HFF-Myc (cell line): ENCODE data around the gene DCBLD1.

Experiments
- DNase-seq: peaks from one replicate; pipeline ENCODE4 v3.0.0-alpha.2; 2011; ENCODE audit warnings: low read depth; ENCODE audit errors: extremely low read depth
- H3K4me3 ChIP-seq: replicated peaks from 2 replicates; pipeline ENCODE4 v1.5.1; 2011; ENCODE audit warnings: low read depth, mild to moderate bottlenecking, control low read depth, low read length
- TF ChIP-seq, protein P1 (sequence below): IDR thresholded peaks from 2 replicates; pipeline ENCODE4 v1.5.1; 2012; ENCODE audit warnings: mild to moderate bottlenecking, low read depth, low read length, control low read depth; ENCODE audit errors: missing control alignments

DCBLD1 gene

DNA sequence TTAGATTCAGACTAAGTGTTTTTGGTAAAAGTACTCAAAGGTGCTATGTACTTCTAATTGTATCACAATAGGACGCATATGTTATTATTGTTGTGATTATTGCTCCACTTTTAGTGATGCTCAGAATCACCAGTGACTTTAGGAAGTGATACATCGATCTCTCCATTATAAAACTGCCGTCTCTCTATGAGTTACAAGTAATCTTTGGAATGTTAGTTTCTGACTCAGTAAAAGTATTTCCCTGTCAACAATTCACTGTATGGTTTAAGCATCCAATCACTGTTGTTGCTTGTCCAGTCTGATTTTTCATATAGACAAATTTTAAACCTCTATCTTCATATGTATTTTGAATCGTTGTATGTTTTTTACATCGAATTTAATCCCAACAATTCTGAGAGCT is 9.4 kb downstream of the DCBLD1 start:
- TF ChIP-seq, protein P1, sequence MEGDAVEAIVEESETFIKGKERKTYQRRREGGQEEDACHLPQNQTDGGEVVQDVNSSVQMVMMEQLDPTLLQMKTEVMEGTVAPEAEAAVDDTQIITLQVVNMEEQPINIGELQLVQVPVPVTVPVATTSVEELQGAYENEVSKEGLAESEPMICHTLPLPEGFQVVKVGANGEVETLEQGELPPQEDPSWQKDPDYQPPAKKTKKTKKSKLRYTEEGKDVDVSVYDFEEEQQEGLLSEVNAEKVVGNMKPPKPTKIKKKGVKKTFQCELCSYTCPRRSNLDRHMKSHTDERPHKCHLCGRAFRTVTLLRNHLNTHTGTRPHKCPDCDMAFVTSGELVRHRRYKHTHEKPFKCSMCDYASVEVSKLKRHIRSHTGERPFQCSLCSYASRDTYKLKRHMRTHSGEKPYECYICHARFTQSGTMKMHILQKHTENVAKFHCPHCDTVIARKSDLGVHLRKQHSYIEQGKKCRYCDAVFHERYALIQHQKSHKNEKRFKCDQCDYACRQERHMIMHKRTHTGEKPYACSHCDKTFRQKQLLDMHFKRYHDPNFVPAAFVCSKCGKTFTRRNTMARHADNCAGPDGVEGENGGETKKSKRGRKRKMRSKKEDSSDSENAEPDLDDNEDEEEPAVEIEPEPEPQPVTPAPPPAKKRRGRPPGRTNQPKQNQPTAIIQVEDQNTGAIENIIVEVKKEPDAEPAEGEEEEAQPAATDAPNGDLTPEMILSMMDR, result no peak
- H3K4me3 ChIP-seq, result no peak overlapping the region
- no peak for DNase-seq

DNA sequence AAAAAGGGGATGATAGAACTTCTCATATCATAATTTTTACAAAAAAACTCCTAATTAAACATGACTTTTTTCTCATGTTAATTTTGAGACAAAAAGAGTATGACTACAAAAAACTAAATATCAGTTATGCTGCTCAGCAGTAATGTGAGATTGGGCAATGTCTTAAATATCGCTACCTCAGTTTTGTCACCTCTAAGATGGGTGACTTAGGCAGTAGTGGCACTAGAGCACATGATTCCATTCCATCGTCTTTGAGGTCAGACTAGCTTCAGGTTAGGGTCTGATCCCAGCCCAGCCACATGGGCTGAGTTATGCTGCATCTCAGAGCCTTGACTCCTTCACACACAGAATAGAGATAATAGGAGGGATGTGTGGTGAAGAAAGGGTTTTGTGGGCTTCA is 11.0 kb downstream of the DCBLD1 start:
- TF ChIP-seq, protein P1, result no peak
- no peak for DNase-seq
- no peak overlapping the region for H3K4me3 ChIP-seq

DNA sequence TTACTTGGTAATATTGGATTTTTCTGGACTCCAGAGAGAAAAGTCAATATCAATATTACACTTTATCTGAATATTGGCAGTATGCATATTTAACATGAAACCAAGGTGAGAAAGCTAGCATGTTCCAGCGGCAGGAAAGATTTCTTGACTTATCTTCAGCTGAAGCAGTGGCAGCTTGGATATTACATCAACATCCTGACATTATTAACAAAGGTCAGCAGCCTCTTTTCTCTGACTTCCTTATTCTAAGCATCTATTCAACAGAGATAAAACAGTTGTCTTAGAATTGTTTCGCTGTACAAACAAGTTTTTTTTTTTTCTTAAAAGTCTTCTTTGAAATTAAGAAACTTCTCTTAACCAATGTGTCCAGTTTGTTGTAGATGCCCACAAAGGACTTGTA is 11.8 kb downstream of the DCBLD1 start:
- H3K4me3 ChIP-seq, result no peak overlapping the region
- TF ChIP-seq, protein P1, result no peak
- DNase-seq, result no peak

DNA sequence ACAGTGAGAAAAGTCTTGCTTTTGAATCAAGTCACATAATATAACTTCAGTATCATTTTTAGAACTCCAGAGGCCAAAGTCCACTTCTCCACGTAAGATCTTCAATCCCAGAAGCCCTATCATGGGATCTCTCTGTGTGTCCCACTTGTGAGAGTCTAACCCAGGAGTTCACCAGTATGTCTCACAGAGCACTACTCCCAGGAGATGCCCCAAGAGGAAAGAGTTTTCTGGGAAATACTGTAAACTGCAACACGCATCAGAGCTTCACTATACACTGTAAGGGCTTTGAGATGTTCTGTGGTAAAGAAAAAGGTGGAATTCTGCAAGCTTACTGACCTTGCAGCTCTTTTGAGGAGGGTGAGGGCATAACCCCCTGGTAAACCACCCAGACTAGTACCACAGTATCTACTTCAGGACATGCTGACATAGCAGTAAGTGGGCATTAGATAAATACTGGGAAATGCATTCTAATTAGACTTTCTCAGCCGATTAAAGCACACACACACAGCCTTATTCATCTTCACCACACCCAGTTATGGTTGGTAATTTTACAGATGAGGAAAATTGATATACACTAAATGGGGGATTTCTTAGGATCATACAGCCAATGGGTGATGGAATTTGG is 12.3 kb downstream of the DCBLD1 start:
- TF ChIP-seq, protein P1, result no peak
- H3K4me3 ChIP-seq, result no peak overlapping the region
- no peak for DNase-seq

DNA sequence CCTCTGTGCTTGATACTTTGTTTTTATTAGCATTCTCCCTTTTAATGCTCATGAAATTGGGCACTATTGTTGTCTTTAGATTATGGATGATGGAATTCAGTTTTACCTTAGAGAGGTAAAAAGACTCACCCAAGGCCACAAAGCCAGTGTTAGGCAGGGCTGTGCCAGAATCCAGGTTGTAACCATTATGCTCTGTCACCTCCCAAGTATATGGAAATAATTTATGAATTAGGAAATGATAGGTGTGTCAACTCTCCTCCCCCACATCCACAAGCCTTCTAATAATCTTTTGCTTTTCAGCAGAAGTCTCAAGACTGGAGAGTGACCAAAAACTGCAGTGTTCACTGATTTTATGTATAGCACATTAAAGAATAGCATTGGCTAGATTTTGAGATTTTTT is 13.0 kb downstream of the DCBLD1 start:
- H3K4me3 ChIP-seq, result no peak overlapping the region
- no peak for DNase-seq
- TF ChIP-seq, protein P1, result no peak

DNA sequence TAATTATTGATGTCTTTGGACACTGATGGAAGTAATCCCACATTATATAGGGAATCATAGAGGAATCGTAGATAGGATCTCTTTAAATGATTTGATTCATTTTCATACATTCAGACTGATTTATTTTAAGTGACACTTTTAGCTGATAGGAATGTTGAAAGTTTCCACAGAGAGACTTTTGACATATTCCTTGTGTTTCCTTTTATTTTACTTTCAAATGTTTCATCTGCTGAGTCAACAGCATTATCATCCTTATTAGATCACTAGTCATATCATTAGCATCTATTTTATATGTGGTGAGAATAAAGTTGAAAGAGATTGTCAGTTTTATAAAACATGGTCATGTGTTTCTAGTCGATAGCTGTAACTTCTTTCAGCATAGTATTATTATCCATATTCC is 13.4 kb downstream of the DCBLD1 start:
- TF ChIP-seq, protein P1, result no peak
- DNase-seq, result no peak
- no peak overlapping the region for H3K4me3 ChIP-seq
